B cell (primary cell): ENCODE results near the gene ANKRD44. TPM values are rescaled to one million over a fixed set of nuclear protein-coding genes. Genes with fewer than 3 reads are reported as not detected.
A peak's percentile ranks its signal among the peaks of the same experiment; 100 is the strongest.

ENCODE experiments used
- ATAC-seq: fragments of 200-7000 bp; cut with Tn5 transposase; one replicate; pipeline ENCODE4 v1.10.0; 2021; ENCODE audit warnings: low read depth, mild to moderate bottlenecking, moderate number of reproducible peaks, moderate library complexity
- CTCF ChIA-PET: fragments of 350-600 bp; sonication (Branson Sonifier 250); formaldehyde crosslinking; loops from one replicate; lab custom pipeline; 2021; ENCODE audit warnings: antibody characterized with exemption, inconsistent platforms; lab: Charles Lee
- POLR2A ChIA-PET: fragments of 350-600 bp; sonication (Branson Sonifier 250); formaldehyde crosslinking; loops from one replicate; lab custom pipeline; 2021; ENCODE audit warnings: antibody characterized with exemption; lab: Charles Lee
- DNase-seq: peaks from one replicate; pipeline ENCODE4 v3.0.0; 2013
- H2AFZ ChIP-seq: 2 replicates; pipeline ENCODE4 v1.6.1; 2012; ENCODE audit warnings: mild to moderate bottlenecking, low read depth, low read length; ENCODE audit not compliant: insufficient read depth, poor library complexity, severe bottlenecking
- H3K27ac ChIP-seq, 2 donors: 1 replicate in 1 of 2; 2 replicates in 1 of 2; pipeline ENCODE4 v1.5.1; 2012 to 2013; ENCODE audit warnings: low read length in 2 of 2, mild to moderate bottlenecking in 2 of 2, moderate library complexity in 1 of 2
- H3K27me3 ChIP-seq, 4 experiments: fragments of 200-600 bp in 1 of 4; sonication (generic) in 1 of 4; replicated peaks in 1 of 4; 1 replicate in 2 of 4; 2 replicates in 2 of 4; pipeline versions ENCODE4 v1.6.1 to v1.7.0; 2013 to 2016; ENCODE audit warnings: low read length in 3 of 4, mild to moderate bottlenecking in 2 of 4, mixed read lengths in 1 of 4, moderate library complexity in 1 of 4; ENCODE audit not compliant: insufficient read depth in 4 of 4, control insufficient read depth in 3 of 4; ENCODE audit errors: control extremely low read depth in 1 of 4
- H3K36me3 ChIP-seq, 2 experiments: replicated peaks in 1 of 2; 1 replicate in 1 of 2; 2 replicates in 1 of 2; pipeline versions ENCODE4 v1.6.1 to v1.7.1; 2013; ENCODE audit warnings: low read length in 1 of 2; ENCODE audit not compliant: insufficient read depth in 2 of 2, control insufficient read depth in 1 of 2; ENCODE audit errors: control extremely low read depth in 1 of 2, extremely low read depth in 1 of 2
- H3K4me1 ChIP-seq, 2 donors: fragments of 200-600 bp in 1 of 2; sonication (generic) in 1 of 2; 1 replicate in 1 of 2; 2 replicates in 1 of 2; pipeline versions ENCODE4 v1.5.1 to v1.6.1; 2013 to 2017; ENCODE audit warnings: low read length in 2 of 2; ENCODE audit not compliant: control insufficient read depth in 2 of 2, insufficient read depth in 2 of 2
- H3K4me2 ChIP-seq: replicated peaks from 2 replicates; pipeline ENCODE3; 2012; ENCODE audit warnings: mild to moderate bottlenecking, low read depth, low read length; ENCODE audit not compliant: poor library complexity, severe bottlenecking
- H3K4me3 ChIP-seq, 5 experiments: fragments of 200-600 bp in 1 of 5; sonication (generic) in 1 of 5; 1 replicate in 3 of 5; 2 replicates in 2 of 5; pipeline versions ENCODE4 v1.5.1 to v1.7.0; 2011 to 2016; ENCODE audit warnings: low read length in 4 of 5, mild to moderate bottlenecking in 4 of 5, low read depth in 2 of 5, control low read depth in 1 of 5, moderate library complexity in 1 of 5; ENCODE audit not compliant: insufficient read depth in 1 of 5; ENCODE audit errors: control extremely low read depth in 1 of 5, extremely low read depth in 1 of 5
- H3K79me2 ChIP-seq: fragments of 200-600 bp; sonication (generic); one replicate; pipeline ENCODE4 v1.6.0; 2016; ENCODE audit warnings: low read length; ENCODE audit not compliant: control insufficient read depth, insufficient read depth
- H3K9ac ChIP-seq: fragments of 200-600 bp; sonication (generic); 2 replicates; pipeline ENCODE4 v1.6.1; 2017; ENCODE audit warnings: mild to moderate bottlenecking, low read length, moderate library complexity
- H3K9me3 ChIP-seq, 3 donors: one replicate each; pipeline versions ENCODE4 v1.6.1 to v1.7.1; 2013; ENCODE audit warnings: low read length in 2 of 3; ENCODE audit not compliant: control insufficient read depth in 2 of 3, insufficient read depth in 1 of 3; ENCODE audit errors: control extremely low read depth in 1 of 3
- H4K20me1 ChIP-seq: 2 replicates; pipeline ENCODE4 v1.6.0; 2012; ENCODE audit warnings: mild to moderate bottlenecking, low read length; ENCODE audit not compliant: insufficient read depth, control insufficient read depth, poor library complexity, severe bottlenecking
- H3K27ac Mint-ChIP-seq: one replicate; pipeline ENCODE4 v1.8.0; 2021; ENCODE audit warnings: mixed read lengths
- H3K27me3 Mint-ChIP-seq: one replicate; pipeline ENCODE4 v1.8.0; 2021; ENCODE audit warnings: mixed read lengths
- H3K4me1 Mint-ChIP-seq: one replicate; pipeline ENCODE4 v1.8.0; 2021; ENCODE audit warnings: mixed read lengths
- H3K4me3 Mint-ChIP-seq: one replicate; pipeline ENCODE4 v1.8.0; 2021; ENCODE audit warnings: mixed read lengths
- H3K9me3 Mint-ChIP-seq: one replicate; pipeline ENCODE4 v1.8.0; 2022; ENCODE audit warnings: mixed read lengths; ENCODE audit not compliant: insufficient read depth
- EZH2 ChIP-seq: IDR thresholded peaks from 2 replicates; pipeline ENCODE4 v1.6.1; 2012; ENCODE audit warnings: borderline replicate concordance, low read depth, mild to moderate bottlenecking, moderate library complexity, low read length; ENCODE audit not compliant: insufficient read depth, poor library complexity, severe bottlenecking
- WGBS: methylation state at CpG from one replicate; pipeline ENCODE4 v1.1.5; 2013; ENCODE audit warnings: missing lambda C conversion rate; ENCODE audit not compliant: insufficient coverage; 5-methylcytosine and 5-hydroxymethylcytosine counted together
- intact Hi-C: fragments of 100-400 bp; cut with micrococcal nuclease; formaldehyde crosslinking; loops from one replicate; pipeline ENCODE4 v1.10.0; 2022
- polyA plus RNA-seq: library from polyadenylated mRNA; depleted of rRNA; stranded (reverse); fragments of >200 nt; gene quantifications from 2 replicates; pipeline ENCODE4 v1.2.3, GENCODE V29; 2012
- total RNA-seq, 2 donors: library from RNA; stranded (reverse); fragments of 120-200 nt in 1 of 2; gene quantifications; 1 replicate in 1 of 2; 2 replicates in 1 of 2; pipeline versions ENCODE4 v1.2.3 to v1.2.4, GENCODE V29; 2013 to 2022
- TF ChIP-seq, protein P1 (sequence below): fragments of 200-600 bp; IDR thresholded peaks from one replicate; pipeline ENCODE4 v1.8.0; 2022; ENCODE audit warnings: antibody characterized with exemption, mild to moderate bottlenecking

ANKRD44 gene
- total and polyA plus RNA-seq, 2 donors (not counting 1 experiment from before 2014, with no cell fraction given), result 92.6 to 457 TPM

DNA sequence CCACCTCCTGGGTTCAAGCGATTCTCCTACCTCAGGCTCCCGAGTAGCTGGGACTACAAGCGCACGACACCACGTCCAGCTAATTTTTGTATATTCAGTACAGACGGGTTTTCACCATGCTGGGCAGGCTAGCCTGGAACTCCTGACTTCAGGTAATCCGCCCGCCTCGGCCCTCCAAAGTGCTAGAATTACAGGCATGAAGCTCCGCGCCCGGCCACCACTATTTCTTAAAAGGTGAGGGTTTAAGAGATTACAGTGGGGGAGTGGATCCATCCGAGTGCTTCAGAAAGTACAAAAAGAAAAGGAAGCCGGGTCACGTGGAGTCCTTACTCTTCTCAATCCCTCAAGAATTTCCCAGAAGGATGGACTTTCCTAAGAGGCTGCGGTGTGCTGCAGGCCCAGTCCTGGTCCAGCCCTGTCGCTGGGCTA lies 146.9 kb downstream of the ANKRD44 start:
- no peak overlapping the region for H3K4me2 ChIP-seq
- peak overlapping the region in 1 of 2 donors; percentile 93 for H3K27ac ChIP-seq
- H2AFZ ChIP-seq, result no peak overlapping the region
- no peak overlapping the region for H3K9ac ChIP-seq
- ATAC-seq, result no peak
- Mint-ChIP-seq H3K9me3 (no peaks in the 10 kb centered on the region), H3K4me1 (peaks cover 88% of the 10 kb centered on the region), H3K27me3 (no peaks in the 10 kb centered on the region), H3K4me3 (no peak overlapping the region), H3K27ac (peak overlapping the region; percentile 65)
- H3K4me1 ChIP-seq, result peaks cover 72 to 74% of the 10 kb centered on the region in 2 donors
- POLR2A ChIA-PET, result no interaction called here
- H3K4me3 ChIP-seq, result no peak overlapping the region
- no peaks in the 10 kb centered on the region for H3K9me3 ChIP-seq
- TF ChIP-seq, protein P1, sequence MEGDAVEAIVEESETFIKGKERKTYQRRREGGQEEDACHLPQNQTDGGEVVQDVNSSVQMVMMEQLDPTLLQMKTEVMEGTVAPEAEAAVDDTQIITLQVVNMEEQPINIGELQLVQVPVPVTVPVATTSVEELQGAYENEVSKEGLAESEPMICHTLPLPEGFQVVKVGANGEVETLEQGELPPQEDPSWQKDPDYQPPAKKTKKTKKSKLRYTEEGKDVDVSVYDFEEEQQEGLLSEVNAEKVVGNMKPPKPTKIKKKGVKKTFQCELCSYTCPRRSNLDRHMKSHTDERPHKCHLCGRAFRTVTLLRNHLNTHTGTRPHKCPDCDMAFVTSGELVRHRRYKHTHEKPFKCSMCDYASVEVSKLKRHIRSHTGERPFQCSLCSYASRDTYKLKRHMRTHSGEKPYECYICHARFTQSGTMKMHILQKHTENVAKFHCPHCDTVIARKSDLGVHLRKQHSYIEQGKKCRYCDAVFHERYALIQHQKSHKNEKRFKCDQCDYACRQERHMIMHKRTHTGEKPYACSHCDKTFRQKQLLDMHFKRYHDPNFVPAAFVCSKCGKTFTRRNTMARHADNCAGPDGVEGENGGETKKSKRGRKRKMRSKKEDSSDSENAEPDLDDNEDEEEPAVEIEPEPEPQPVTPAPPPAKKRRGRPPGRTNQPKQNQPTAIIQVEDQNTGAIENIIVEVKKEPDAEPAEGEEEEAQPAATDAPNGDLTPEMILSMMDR, result no peak
- TF ChIP-seq EZH2, result no peak
- H3K36me3 ChIP-seq, result peaks cover 0 to 30% of the 10 kb centered on the region in 2 experiments
- no peaks in the 10 kb centered on the region for H3K27me3 ChIP-seq
- no peak for DNase-seq
- peaks cover 13% of the 10 kb centered on the region for H4K20me1 ChIP-seq
- whole genome bisulfite sequencing, result 99% methylated on average over 11 of the region's 17 CpGs
- CTCF ChIA-PET, result interaction anchor here (1.1 to 19.2 kb wide), 2 partner anchors 41 to 53 kb away, joined by 3 to 328 read pairs; no protein-coding TSS in a partner anchor
- intact Hi-C loops, result no loop called here
- H3K79me2 ChIP-seq, result peaks cover 100% of the 10 kb centered on the region

- peaks cover 77 to 78% of the 10 kb centered on the region in 2 donors for H3K4me1 ChIP-seq
- WGBS, result no CpG with 5 or more reads among the region's 5 CpGs
- ChIA-PET CTCF (interaction anchor here (1.0 to 19.2 kb wide), 4 partner anchors 9 to 51 kb away, joined by 4 to 328 read pairs (median 8); no protein-coding TSS in a partner anchor), POLR2A (no interaction called here)
- Mint-ChIP-seq H3K27me3 (no peaks in the 10 kb centered on the region), H3K9me3 (no peaks in the 10 kb centered on the region), H3K4me1 (peaks cover 85% of the 10 kb centered on the region), H3K4me3 (peak overlapping the region; percentile 11), H3K27ac (peak overlapping the region; percentile 65)
- TF ChIP-seq EZH2, result no peak
- TF ChIP-seq, protein P1, result no peak
- no peak overlapping the region for H2AFZ ChIP-seq
- peak overlapping the region; percentile 66 for H3K4me2 ChIP-seq
- peaks cover 100% of the 10 kb centered on the region for H3K79me2 ChIP-seq
- peak overlapping the region; percentile 50 to 93 for H3K27ac ChIP-seq
- H3K27me3 ChIP-seq, result no peaks in the 10 kb centered on the region
- DNase-seq (no peak), ATAC-seq (no peak)
- peaks cover 0 to 32% of the 10 kb centered on the region in 2 experiments for H3K36me3 ChIP-seq
- H3K4me3 ChIP-seq, result no peak overlapping the region
- peaks cover 7% of the 10 kb centered on the region for H4K20me1 ChIP-seq
- H3K9me3 ChIP-seq, result no peaks in the 10 kb centered on the region
- intact Hi-C loops, result no loop called here
- H3K9ac ChIP-seq, result no peak overlapping the region
These were observed 148.8 kb downstream of the ANKRD44 start for GRCh38 chr2:197161774-197162173.
